Adipocyte (in vitro differentiated cells): ENCODE results near the gene NAPSA.

Source experiments
- DNase-seq: peaks from one replicate; pipeline ENCODE4 v3.0.0-alpha.2; 2015; ENCODE audit warnings: low read depth
- H3K27me3 ChIP-seq: replicated peaks from 2 replicates; pipeline ENCODE4 v1.7.0; 2013; ENCODE audit warnings: mild to moderate bottlenecking, low read length, moderate library complexity; ENCODE audit not compliant: control insufficient read depth, insufficient read depth
- H3K36me3 ChIP-seq: 2 replicates; pipeline ENCODE4 v1.7.0; 2013; ENCODE audit warnings: low read length, mild to moderate bottlenecking, moderate library complexity; ENCODE audit not compliant: control insufficient read depth, insufficient read depth, severe bottlenecking
- H3K4me1 ChIP-seq: 2 replicates; pipeline ENCODE4 v1.7.0; 2013; ENCODE audit warnings: mild to moderate bottlenecking, low read length, moderate library complexity; ENCODE audit not compliant: control insufficient read depth, insufficient read depth
- H3K4me3 ChIP-seq: 2 replicates; pipeline ENCODE4 v1.7.0; 2013; ENCODE audit warnings: mild to moderate bottlenecking, low read length, moderate library complexity
- H3K9ac ChIP-seq: 2 replicates; pipeline ENCODE4 v1.7.0; 2013; ENCODE audit warnings: mild to moderate bottlenecking, low read length, moderate library complexity
- H3K9me3 ChIP-seq: 2 replicates; pipeline ENCODE4 v1.7.0; 2013; ENCODE audit warnings: mild to moderate bottlenecking, low read length, moderate library complexity; ENCODE audit not compliant: control insufficient read depth

NAPSA gene

GRCh38 chr19:50309396-50310125, 55.9 kb downstream of the NAPSA start:
- DNase-seq: no peak

GRCh38 chr19:50308991-50309390, 56.4 kb downstream of the NAPSA start:
- Histone ChIP-seq H3K27me3 (peaks cover 41% of the 10 kb centered on the region), H3K9me3 (peaks cover 23% of the 10 kb centered on the region), H3K4me3 (no peak overlapping the region), H3K36me3 (no peaks in the 10 kb centered on the region), H3K4me1 (no peaks in the 10 kb centered on the region), H3K9ac (no peak overlapping the region)
- DNase-seq: no peak

More at GRCh38 chr19:50309396-50310125, 55.9 kb downstream of the NAPSA start:
- no peak overlapping the region for H3K4me3 ChIP-seq
- H3K9ac ChIP-seq: no peak overlapping the region
- no peaks in the 10 kb centered on the region for H3K36me3 ChIP-seq
- H3K9me3 ChIP-seq: peaks cover 23% of the 10 kb centered on the region
- peaks cover 41% of the 10 kb centered on the region for H3K27me3 ChIP-seq
- no peaks in the 10 kb centered on the region for H3K4me1 ChIP-seq
